ENCODE results near the gene PNMA6A. TPM values are rescaled to one million over a fixed set of nuclear protein-coding genes. Genes with fewer than 3 reads are reported as not detected.
A peak's percentile ranks its signal among the peaks of the same experiment; 100 is the strongest.
"Not testable (repeated sequence)": the region's sequence is repeated elsewhere in the genome, so short reads cannot be mapped to it uniquely, and the experiment has no call there.

The PNMA6A gene
- total RNA-seq, 1 donor from 2014 or later = 0.53 TPM

GRCh38 chrX:153113851-153114250 lies 41.6 kb downstream of the PNMA6A start:
- not testable (repeated sequence) for DNase-seq (ENCODE audit: low read depth); H3K27me3 ChIP-seq (ENCODE audit: control insufficient read depth, insufficient read depth, low read length); FAIRE-seq; H3K36me3 ChIP-seq (ENCODE audit: control insufficient read depth, insufficient read depth, low read length); H3K4me3 ChIP-seq (ENCODE audit: low read depth, low read length)

GRCh38 chrX:153117754-153118153 lies 45.5 kb downstream of the PNMA6A start:
- DNase-seq (ENCODE audit: low read depth); H3K27me3 ChIP-seq (ENCODE audit: control insufficient read depth, insufficient read depth, low read length); H3K4me3 ChIP-seq (ENCODE audit: low read depth, low read length); H3K36me3 ChIP-seq (ENCODE audit: control insufficient read depth, insufficient read depth, low read length): not testable (repeated sequence)
- FAIRE-seq = peak; percentile 96

- FAIRE-seq; DNase-seq (ENCODE audit: low read depth); H3K27me3 ChIP-seq (ENCODE audit: control insufficient read depth, insufficient read depth, low read length); H3K36me3 ChIP-seq (ENCODE audit: control insufficient read depth, insufficient read depth, low read length); H3K4me3 ChIP-seq (ENCODE audit: low read depth, low read length): not testable (repeated sequence)
Measured at GRCh38 chrX:153120230-153120629, 48.0 kb downstream of the PNMA6A start.

GRCh38 chrX:153123468-153123867 lies 51.2 kb downstream of the PNMA6A start:
- H3K36me3 ChIP-seq (ENCODE audit: control insufficient read depth, insufficient read depth, low read length); H3K27me3 ChIP-seq (ENCODE audit: control insufficient read depth, insufficient read depth, low read length); FAIRE-seq: not testable (repeated sequence)

More at GRCh38 chrX:153123468-153123867, 51.2 kb downstream of the PNMA6A start:
- H3K4me3 ChIP-seq (ENCODE audit: low read depth, low read length); DNase-seq (ENCODE audit: low read depth): not testable (repeated sequence)

Other genes with a start within 250 kb of the PNMA6A start
- gene CETN2, start 241.7 kb upstream of the PNMA6A start, total RNA-seq = 25.0 and 28.0 TPM in 2 replicates
- 18.4 and 24.6 TPM in 2 replicates for gene NSDHL, start 241.4 kb upstream of the PNMA6A start, total RNA-seq
- 93.5 and 264 TPM in 2 replicates for gene ZNF185, start 174.4 kb upstream of the PNMA6A start, total RNA-seq
- not detected in 2 replicates for gene PNMA5, start 78.3 kb upstream of the PNMA6A start, total RNA-seq
- gene PNMA3, start 16.0 kb upstream of the PNMA6A start, total RNA-seq = under 0.01 TPM in 1 of 2 replicates, not detected in the other
- gene MAGEA1, start 106.8 kb downstream of the PNMA6A start, total RNA-seq = not detected in 2 replicates
- gene PNMA6F, start 249.3 kb downstream of the PNMA6A start, total RNA-seq = not detected in 2 replicates